Adrenal gland (tissue), 5 donors: ENCODE results near the gene TMEM59.

Experiments
- CTCF ChIP-seq, 6 experiments: fragments of 450-650 bp in 4 of 6; fragments of 200-600 bp in 2 of 6; sonication (generic) in 1 of 6; IDR thresholded peaks; 1 replicate in 5 of 6; 2 replicates in 1 of 6; pipeline versions ENCODE4 v1.5.1 to v1.8.0; 2016 to 2021; ENCODE audit warnings: antibody characterized with exemption in 6 of 6, mild to moderate bottlenecking in 2 of 6, moderate library complexity in 1 of 6
- POLR2A ChIP-seq, 2 donors: fragments of 450-650 bp; IDR thresholded peaks; one replicate each; pipeline ENCODE4 v1.6.1; 2017; ENCODE audit warnings: antibody characterized with exemption in 2 of 2, mild to moderate bottlenecking in 2 of 2, moderate library complexity in 1 of 2
- donor health status: DM: no; HTN: no; CAD: no.

DNA sequence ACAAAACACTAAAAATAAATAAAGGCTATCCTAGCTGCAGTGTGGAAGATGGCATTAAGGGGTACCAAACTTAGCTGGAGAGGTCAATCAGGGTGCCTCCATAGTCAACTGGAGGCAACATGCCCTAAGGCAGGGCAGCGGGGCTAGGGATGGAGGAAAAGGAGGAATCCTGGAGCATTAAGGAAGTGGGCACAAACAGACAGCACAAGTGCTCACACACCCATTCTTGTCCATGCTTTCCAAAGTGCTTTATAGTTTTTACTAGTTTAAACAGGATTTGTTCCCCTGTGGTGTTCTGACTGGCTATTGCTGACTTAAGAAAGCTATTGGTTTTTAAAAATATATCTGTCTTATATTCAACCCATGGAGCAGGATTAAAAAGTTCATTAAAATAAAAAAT lies 33.8 kb upstream of the TMEM59 start:
- no peak for TF ChIP-seq CTCF (IDR thresholded peaks at IDR 0.05)
- no peak for TF ChIP-seq POLR2A (IDR thresholded peaks at IDR 0.05)
